ENCODE results near the gene TUBAL3.

Gene TUBAL3

DNA sequence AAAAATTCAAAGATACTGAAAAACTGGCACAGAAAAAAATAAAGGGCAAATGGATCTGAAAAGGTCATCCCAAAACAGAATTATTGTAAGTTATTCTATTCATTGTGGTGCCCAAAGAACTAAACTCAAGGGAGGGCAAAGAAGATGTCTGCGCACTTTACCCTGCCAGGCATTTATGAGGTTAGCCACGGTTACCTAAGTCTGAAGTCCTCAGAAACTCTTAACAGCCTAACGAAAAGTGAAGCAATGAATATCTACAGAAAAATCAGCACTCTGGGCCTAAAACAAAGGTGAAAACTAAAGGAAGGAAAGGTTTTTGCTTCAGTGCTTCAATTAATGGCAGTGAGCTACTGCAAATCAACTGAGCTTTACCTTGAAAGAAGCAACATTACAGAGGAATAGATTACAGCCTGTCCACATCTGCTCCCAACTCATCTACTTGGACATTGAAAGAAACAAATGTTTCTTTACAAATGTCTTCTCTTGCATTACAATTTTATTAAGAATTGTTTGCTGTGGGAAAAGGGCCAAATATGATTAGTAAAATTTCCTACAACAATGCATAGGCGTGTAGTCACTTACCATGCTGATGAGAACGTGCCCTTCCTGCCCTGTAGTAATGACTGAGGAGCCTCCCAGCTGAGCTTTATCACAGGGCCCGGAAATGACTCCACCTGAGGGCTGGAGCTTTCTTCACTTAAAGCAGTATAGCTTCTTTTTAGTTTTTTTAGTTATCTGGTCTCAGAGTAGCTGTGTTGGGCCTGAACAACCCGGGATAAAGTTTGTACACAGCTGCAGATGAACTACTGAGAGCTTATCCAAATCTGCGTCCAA is at the start of gene TUBAL3:
TSS of gene TUBAL3 (minus strand) at position 621 of the 834 bp plus-strand sequence. CDS start at position 585, 36 bp downstream.
- H3K27ac Mint-ChIP-seq, result no peak within 1 kb of the TSS
- H3K4me3 Mint-ChIP-seq, result no peak within 1 kb of the TSS
- no peaks in the 10 kb centered on the region for H3K4me1 Mint-ChIP-seq (ENCODE audit: low read depth)
- H3K27me3 Mint-ChIP-seq (ENCODE audit: low read depth), result peaks cover 34% of the 10 kb centered on the region
- H3K9me3 Mint-ChIP-seq, result peaks cover 2% of the 10 kb centered on the region
- no peaks in the 10 kb centered on the region for H3K36me3 Mint-ChIP-seq (ENCODE audit: low read depth)
- DNase-seq (ENCODE audit: low spot score), result no peak

DNA sequence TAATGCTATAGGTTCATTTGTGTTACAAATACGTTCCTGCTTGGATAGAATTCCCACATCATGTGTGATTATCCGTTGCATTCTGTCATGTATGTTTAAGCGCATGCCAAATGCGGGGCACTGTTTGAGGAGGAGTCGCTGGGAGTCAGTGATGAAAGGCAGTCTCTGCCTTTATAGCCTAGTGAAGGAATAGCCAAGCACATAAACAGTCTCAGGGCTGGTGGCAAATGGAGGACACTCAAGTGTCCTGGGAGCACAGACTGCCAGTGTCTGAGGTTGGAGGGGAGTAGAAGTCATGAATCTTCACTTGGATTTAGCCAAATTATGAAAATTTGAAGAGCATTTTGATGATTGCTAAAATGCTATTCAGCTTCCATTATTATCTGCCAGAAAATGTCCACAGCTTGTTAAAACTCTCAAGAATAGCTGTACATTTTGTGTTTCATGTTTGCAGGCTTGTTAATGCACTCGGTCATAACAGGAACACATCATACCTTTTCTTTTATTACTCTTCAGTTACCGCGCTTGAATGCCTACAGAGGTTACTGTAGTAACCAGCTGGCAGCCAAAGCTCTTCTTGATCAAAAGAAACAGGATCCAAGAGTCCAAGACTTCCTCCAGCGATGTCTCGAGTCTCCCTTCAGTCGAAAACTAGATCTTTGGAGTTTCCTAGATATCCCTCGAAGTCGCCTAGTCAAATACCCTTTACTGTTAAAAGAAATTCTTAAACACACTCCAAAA is 49.3 kb upstream of the TUBAL3 start:
- Mint-ChIP-seq H3K9me3 (no peaks in the 10 kb centered on the region), H3K36me3 (ENCODE audit: low read depth) (peaks cover 59% of the 10 kb centered on the region), H3K4me3 (no peak overlapping the region), H3K27me3 (ENCODE audit: low read depth) (no peaks in the 10 kb centered on the region), H3K27ac (no peak overlapping the region), H3K4me1 (ENCODE audit: low read depth) (peaks cover 24% of the 10 kb centered on the region)
- no peak for DNase-seq (ENCODE audit: low spot score)

- Mint-ChIP-seq H3K27me3 (ENCODE audit: low read depth) (no peaks in the 10 kb centered on the region), H3K36me3 (ENCODE audit: low read depth) (peaks cover 42% of the 10 kb centered on the region), H3K4me1 (ENCODE audit: low read depth) (peaks cover 38% of the 10 kb centered on the region), H3K27ac (no peak overlapping the region), H3K4me3 (no peak overlapping the region), H3K9me3 (no peaks in the 10 kb centered on the region)
- DNase-seq (ENCODE audit: low spot score), result no peak
These were observed 46.2 kb upstream of the TUBAL3 start for GRCh38 chr10:5450605-5451384.

DNA sequence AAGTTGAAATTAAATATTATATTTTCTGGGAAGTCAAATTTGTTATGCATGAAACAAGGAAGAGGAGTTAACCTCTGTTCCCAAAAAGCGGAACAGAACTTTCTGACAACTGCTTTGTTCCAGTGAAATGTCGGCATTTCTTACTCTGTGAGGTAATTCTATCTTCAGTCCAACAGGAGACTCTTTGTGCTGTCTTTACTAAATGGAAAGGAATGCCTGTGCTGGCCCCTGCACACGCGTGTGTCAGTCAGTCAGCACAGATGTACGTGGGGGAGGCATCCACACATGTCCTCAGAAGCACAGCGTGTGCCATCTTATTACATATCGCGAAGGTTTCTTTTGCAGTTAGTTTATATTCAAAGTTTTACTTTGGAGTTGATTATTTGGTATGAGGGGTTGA is 45.2 kb upstream of the TUBAL3 start:
- no peaks in the 10 kb centered on the region for H3K27me3 Mint-ChIP-seq (ENCODE audit: low read depth)
- H3K36me3 Mint-ChIP-seq (ENCODE audit: low read depth), result peaks cover 38% of the 10 kb centered on the region
- H3K9me3 Mint-ChIP-seq, result no peaks in the 10 kb centered on the region
- H3K4me1 Mint-ChIP-seq (ENCODE audit: low read depth), result peaks cover 44% of the 10 kb centered on the region
- peak overlapping the region; percentile 16 for H3K4me3 Mint-ChIP-seq
- no peak for DNase-seq (ENCODE audit: low spot score)
- H3K27ac Mint-ChIP-seq, result no peak overlapping the region

GRCh38 chr10:5449227-5449626 is 44.6 kb upstream of the TUBAL3 start:
- H3K27me3 Mint-ChIP-seq (ENCODE audit: low read depth), result no peaks in the 10 kb centered on the region
- peaks cover 40% of the 10 kb centered on the region for H3K36me3 Mint-ChIP-seq (ENCODE audit: low read depth)
- H3K27ac Mint-ChIP-seq, result no peak overlapping the region
- H3K9me3 Mint-ChIP-seq, result no peaks in the 10 kb centered on the region
- H3K4me1 Mint-ChIP-seq (ENCODE audit: low read depth), result peaks cover 50% of the 10 kb centered on the region
- DNase-seq (ENCODE audit: low spot score), result no peak
- peak overlapping the region; percentile 53 for H3K4me3 Mint-ChIP-seq

DNA sequence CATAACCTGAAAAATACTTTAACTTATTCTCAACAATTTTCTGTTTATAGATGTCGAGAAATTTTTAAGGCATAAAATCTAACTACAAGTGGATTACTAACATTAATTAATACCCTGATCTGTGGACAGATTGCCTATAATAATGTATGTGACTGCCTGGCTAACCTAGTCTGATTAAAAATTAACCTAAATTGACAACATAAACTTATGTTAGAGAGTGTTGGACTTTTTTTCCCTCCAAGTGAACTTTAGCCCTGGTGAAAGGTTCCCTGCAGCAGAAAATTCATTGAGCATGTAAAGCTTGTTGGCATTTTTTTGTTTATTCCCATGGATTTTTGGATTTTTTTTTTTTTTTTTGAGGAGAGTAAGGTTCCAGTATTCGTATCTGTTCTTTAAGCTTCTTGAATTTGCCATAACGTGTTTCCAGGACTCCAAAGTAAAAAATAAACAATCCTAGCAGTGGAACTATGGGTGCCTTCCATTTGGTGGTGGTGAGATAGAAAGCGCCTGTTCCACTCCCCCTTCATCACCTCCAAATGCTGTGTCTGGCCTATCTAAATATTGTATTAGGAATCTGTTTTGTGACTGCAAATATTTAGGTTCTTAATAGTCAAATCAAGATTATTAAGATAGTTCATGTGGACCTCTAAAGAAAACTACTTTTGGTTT is 43.8 kb upstream of the TUBAL3 start:
- Mint-ChIP-seq H3K4me1 (ENCODE audit: low read depth) (peaks cover 56% of the 10 kb centered on the region), H3K27ac (peak overlapping the region; percentile 18), H3K9me3 (no peaks in the 10 kb centered on the region), H3K36me3 (ENCODE audit: low read depth) (peaks cover 33% of the 10 kb centered on the region), H3K4me3 (peak overlapping the region; percentile 87), H3K27me3 (ENCODE audit: low read depth) (no peaks in the 10 kb centered on the region)
- DNase-seq (ENCODE audit: low spot score), result no peak

- Mint-ChIP-seq H3K36me3 (ENCODE audit: low read depth) (peaks cover 25% of the 10 kb centered on the region), H3K27ac (peak overlapping the region; percentile 92), H3K27me3 (ENCODE audit: low read depth) (no peaks in the 10 kb centered on the region), H3K4me1 (ENCODE audit: low read depth) (peaks cover 62% of the 10 kb centered on the region), H3K9me3 (no peaks in the 10 kb centered on the region), H3K4me3 (peak overlapping the region; percentile 87)
- peak; percentile 43 for DNase-seq (ENCODE audit: low spot score)
These were observed 43.0 kb upstream of the TUBAL3 start for GRCh38 chr10:5447611-5448071.

DNA sequence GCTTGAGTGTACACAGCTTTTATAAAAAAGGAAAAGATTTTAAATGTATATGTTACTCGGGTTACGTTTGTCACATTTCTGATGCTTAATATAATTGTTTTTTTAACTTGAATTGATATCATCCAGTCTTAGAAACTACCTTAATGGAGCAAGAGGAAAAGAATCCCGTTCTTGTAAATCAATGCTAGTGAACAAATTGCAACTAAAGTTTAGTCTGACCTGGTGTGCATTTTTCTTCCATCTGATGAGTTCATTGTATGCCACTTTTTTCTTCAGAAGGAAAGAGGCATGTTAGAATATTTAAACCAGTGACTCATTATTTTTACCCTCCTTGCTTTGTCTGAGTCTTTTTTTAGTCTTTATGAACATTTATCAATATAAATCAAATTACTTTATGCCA is 42.4 kb upstream of the TUBAL3 start:
- Mint-ChIP-seq H3K4me3 (peak overlapping the region; percentile 87), H3K27me3 (ENCODE audit: low read depth) (no peaks in the 10 kb centered on the region), H3K4me1 (ENCODE audit: low read depth) (peaks cover 65% of the 10 kb centered on the region), H3K36me3 (ENCODE audit: low read depth) (peaks cover 19% of the 10 kb centered on the region), H3K9me3 (no peaks in the 10 kb centered on the region), H3K27ac (peak overlapping the region; percentile 92)
- DNase-seq (ENCODE audit: low spot score), result no peak

GRCh38 chr10:5446390-5446926 is 41.8 kb upstream of the TUBAL3 start:
- peak overlapping the region; percentile 92 for H3K27ac Mint-ChIP-seq
- H3K9me3 Mint-ChIP-seq, result no peaks in the 10 kb centered on the region
- H3K27me3 Mint-ChIP-seq (ENCODE audit: low read depth), result no peaks in the 10 kb centered on the region
- H3K4me3 Mint-ChIP-seq, result peak overlapping the region; percentile 87
- H3K4me1 Mint-ChIP-seq (ENCODE audit: low read depth), result peaks cover 62% of the 10 kb centered on the region
- H3K36me3 Mint-ChIP-seq (ENCODE audit: low read depth), result peaks cover 15% of the 10 kb centered on the region
- DNase-seq (ENCODE audit: low spot score), result peak; percentile 83

DNA sequence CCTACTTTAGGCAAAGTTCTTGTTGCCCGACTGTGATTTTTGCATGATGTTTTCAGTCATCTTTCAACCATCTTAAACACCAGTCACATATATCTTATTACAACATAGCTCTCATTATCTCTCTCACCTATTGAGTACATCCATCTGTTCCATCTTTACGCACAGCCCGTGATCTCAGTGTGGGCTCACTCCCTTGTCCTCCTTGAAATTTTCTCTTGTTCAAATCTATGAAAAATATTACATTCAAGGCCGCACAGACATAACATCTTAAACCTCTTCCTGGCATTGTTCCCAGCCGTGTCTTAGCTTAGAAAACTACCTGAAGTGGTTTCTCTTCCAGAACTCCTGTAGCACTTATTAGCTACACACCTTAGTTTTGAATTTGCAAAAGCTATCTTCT is 40.4 kb upstream of the TUBAL3 start:
- Mint-ChIP-seq H3K4me1 (ENCODE audit: low read depth) (peaks cover 60% of the 10 kb centered on the region), H3K4me3 (no peak overlapping the region), H3K27ac (no peak overlapping the region), H3K27me3 (ENCODE audit: low read depth) (no peaks in the 10 kb centered on the region), H3K36me3 (ENCODE audit: low read depth) (peaks cover 15% of the 10 kb centered on the region), H3K9me3 (no peaks in the 10 kb centered on the region)
- DNase-seq (ENCODE audit: low spot score), result no peak

DNA sequence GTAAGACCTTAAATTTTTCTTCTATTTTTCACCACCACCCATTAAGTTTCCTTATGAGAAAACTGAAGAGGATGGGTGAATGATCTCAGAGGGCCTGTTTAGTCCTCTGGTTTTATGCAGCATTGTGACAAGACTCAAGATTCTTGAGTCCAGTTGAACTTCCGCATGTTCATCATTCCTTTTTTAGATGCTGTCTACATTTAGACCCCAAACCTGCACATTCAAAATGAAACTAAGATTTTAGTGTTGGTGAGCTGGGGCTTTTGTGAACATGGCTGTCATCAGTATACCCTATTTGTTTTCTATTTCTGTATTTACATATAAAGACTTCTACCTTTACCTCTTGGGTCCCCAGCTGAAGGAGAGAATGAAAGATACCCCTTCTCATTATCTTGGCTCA is 38.8 kb upstream of the TUBAL3 start:
- Mint-ChIP-seq H3K4me3 (peak overlapping the region; percentile 20), H3K27me3 (ENCODE audit: low read depth) (no peaks in the 10 kb centered on the region), H3K4me1 (ENCODE audit: low read depth) (peaks cover 48% of the 10 kb centered on the region), H3K9me3 (no peaks in the 10 kb centered on the region), H3K36me3 (ENCODE audit: low read depth) (peaks cover 11% of the 10 kb centered on the region), H3K27ac (peak overlapping the region; percentile 45)
- no peak for DNase-seq (ENCODE audit: low spot score)

GRCh38 chr10:5442990-5443370 is 38.4 kb upstream of the TUBAL3 start:
- H3K9me3 Mint-ChIP-seq, result no peaks in the 10 kb centered on the region

More at GRCh38 chr10:5442990-5443370, 38.4 kb upstream of the TUBAL3 start:
- Mint-ChIP-seq H3K27me3 (ENCODE audit: low read depth) (no peaks in the 10 kb centered on the region), H3K4me1 (ENCODE audit: low read depth) (peaks cover 46% of the 10 kb centered on the region), H3K27ac (no peak overlapping the region), H3K4me3 (no peak overlapping the region), H3K36me3 (ENCODE audit: low read depth) (peaks cover 10% of the 10 kb centered on the region)
- DNase-seq (ENCODE audit: low spot score), result no peak
